HG03378 (cell line): ENCODE measurements around the gene SSBP2.
"Not testable (repeated sequence)": the region's sequence is repeated elsewhere in the genome, so short reads cannot be mapped to it uniquely, and the experiment has no call there.

Experiments used
- ATAC-seq: cut with Tn5 transposase; IDR thresholded peaks from one replicate; pipeline ENCODE4 v1.9.1; 2021; ENCODE audit warnings: mild to moderate bottlenecking, moderate library complexity; ENCODE audit not compliant: unreplicated experiment

SSBP2 gene

GRCh38 chr5:81606150-81606549, 144.7 kb downstream of the SSBP2 start:
- no peak for ATAC-seq

- no peak for ATAC-seq
Observed at GRCh38 chr5:81605299-81605698, 145.6 kb downstream of the SSBP2 start.

GRCh38 chr5:81604193-81604592, 146.7 kb downstream of the SSBP2 start:
- ATAC-seq = no peak

- ATAC-seq = no peak
Observed at GRCh38 chr5:81601919-81602318, 149.0 kb downstream of the SSBP2 start.

- ATAC-seq = not testable (repeated sequence)
Observed at GRCh38 chr5:81592085-81592484, 158.8 kb downstream of the SSBP2 start.

- ATAC-seq = no peak
Observed at GRCh38 chr5:81590498-81591384, 160.2 kb downstream of the SSBP2 start.

- ATAC-seq = no peak
Observed at GRCh38 chr5:81579262-81579924, 171.5 kb downstream of the SSBP2 start.

- no peak for ATAC-seq
Observed at GRCh38 chr5:81577091-81577490, 173.8 kb downstream of the SSBP2 start.

- ATAC-seq = no peak
Observed at GRCh38 chr5:81575924-81576323, 175.0 kb downstream of the SSBP2 start.

GRCh38 chr5:81572201-81572600, 178.7 kb downstream of the SSBP2 start:
- ATAC-seq = no peak

- no peak for ATAC-seq
Observed at GRCh38 chr5:81558188-81558587, 192.7 kb downstream of the SSBP2 start.

GRCh38 chr5:81556809-81557208, 194.1 kb downstream of the SSBP2 start:
- ATAC-seq = no peak

- no peak for ATAC-seq
Observed at GRCh38 chr5:81555865-81556264, 195.0 kb downstream of the SSBP2 start.

- no peak for ATAC-seq
Observed at GRCh38 chr5:81554647-81555046, 196.2 kb downstream of the SSBP2 start.

- no peak for ATAC-seq
Observed at GRCh38 chr5:81553567-81554212, 197.2 kb downstream of the SSBP2 start.

GRCh38 chr5:81552852-81553566, 197.9 kb downstream of the SSBP2 start:
- ATAC-seq = no peak

- ATAC-seq = no peak
Observed at GRCh38 chr5:81549123-81549522, 201.8 kb downstream of the SSBP2 start.

- ATAC-seq = no peak
Observed at GRCh38 chr5:81547001-81547400, 203.9 kb downstream of the SSBP2 start.

GRCh38 chr5:81545911-81546310, 205.0 kb downstream of the SSBP2 start:
- no peak for ATAC-seq

GRCh38 chr5:81544351-81545018, 206.4 kb downstream of the SSBP2 start:
- ATAC-seq = no peak

- ATAC-seq = no peak
Observed at GRCh38 chr5:81542242-81542641, 208.7 kb downstream of the SSBP2 start.
